H9 (cell line): ENCODE data around the gene KIF4A. TPM values are rescaled to one million over a fixed set of nuclear protein-coding genes. Genes with fewer than 3 reads are reported as not detected.

Experiments used
- DNase-seq: peaks from one replicate; pipeline ENCODE4 v3.0.0-alpha.2; 2017
- H2AFZ ChIP-seq: one replicate; pipeline ENCODE4 v1.6.1; 2013; ENCODE audit warnings: mild to moderate bottlenecking, low read length, control low read depth, moderate library complexity
- H2AK5ac ChIP-seq: 2 replicates; pipeline ENCODE4 v1.6.1; 2013; ENCODE audit warnings: low read length, control low read depth, mixed read lengths; ENCODE audit not compliant: insufficient read length
- H2BK120ac ChIP-seq: one replicate; pipeline ENCODE4 v1.6.1; 2013; ENCODE audit warnings: low read depth, mild to moderate bottlenecking, low read length, control low read depth, inconsistent platforms; ENCODE audit not compliant: poor library complexity, severe bottlenecking
- H2BK12ac ChIP-seq: 2 replicates; pipeline ENCODE4 v1.6.1; 2013; ENCODE audit warnings: low read length, control low read depth, mixed read lengths, low read depth; ENCODE audit not compliant: insufficient read length
- H2BK15ac ChIP-seq: 2 replicates; pipeline ENCODE4 v1.6.1; 2013; ENCODE audit warnings: low read depth, low read length, control low read depth
- H2BK20ac ChIP-seq: one replicate; pipeline ENCODE4 v1.6.1; 2013; ENCODE audit warnings: low read depth, mild to moderate bottlenecking, low read length, control low read depth, inconsistent platforms; ENCODE audit not compliant: poor library complexity, severe bottlenecking
- H2BK5ac ChIP-seq: 2 replicates; pipeline ENCODE4 v1.6.1; 2013; ENCODE audit warnings: low read length, control low read depth, mixed read lengths; ENCODE audit not compliant: insufficient read length
- H3K14ac ChIP-seq: 2 replicates; pipeline ENCODE4 v1.6.1; 2013; ENCODE audit warnings: low read length, control low read depth; ENCODE audit not compliant: insufficient read depth
- H3K18ac ChIP-seq: 2 replicates; pipeline ENCODE4 v1.6.1; 2013; ENCODE audit warnings: low read depth, mild to moderate bottlenecking, mixed read lengths, low read length, control low read depth; ENCODE audit not compliant: insufficient read length
- H3K23ac ChIP-seq: 2 replicates; pipeline ENCODE4 v1.6.1; 2013; ENCODE audit warnings: low read length, control low read depth, mixed read lengths, low read depth; ENCODE audit not compliant: insufficient read length
- H3K23me2 ChIP-seq: 2 replicates; pipeline ENCODE4 v1.6.1; 2013; ENCODE audit warnings: low read depth, mild to moderate bottlenecking, mixed read lengths, low read length, control low read depth; ENCODE audit not compliant: insufficient read length, poor library complexity, severe bottlenecking
- H3K27ac ChIP-seq: 2 replicates; pipeline ENCODE4 v1.5.1; 2013; ENCODE audit warnings: low read length, control low read depth, mixed read lengths, low read depth; ENCODE audit not compliant: insufficient read length
- H3K27me3 ChIP-seq: 2 replicates; pipeline ENCODE4 v1.6.1; 2013; ENCODE audit warnings: low read length, control low read depth, inconsistent platforms; ENCODE audit not compliant: insufficient read depth
- H3K4ac ChIP-seq: 2 replicates; pipeline ENCODE4 v1.6.1; 2013; ENCODE audit warnings: low read depth, mild to moderate bottlenecking, control low read depth, inconsistent platforms, low read length, moderate library complexity
- H3K4me1 ChIP-seq: 2 replicates; pipeline ENCODE4 v1.6.1; 2013; ENCODE audit warnings: low read length, control low read depth, inconsistent platforms; ENCODE audit not compliant: insufficient read depth
- H3K4me2 ChIP-seq: 2 replicates; pipeline ENCODE4 v1.6.1; 2013; ENCODE audit warnings: low read length, control low read depth, mixed read lengths; ENCODE audit not compliant: insufficient read length, insufficient read depth
- H3K56ac ChIP-seq: 2 replicates; pipeline ENCODE4 v1.6.1; 2013; ENCODE audit warnings: low read depth, mild to moderate bottlenecking, mixed read lengths, low read length, control low read depth; ENCODE audit not compliant: insufficient read length
- H3K79me1 ChIP-seq: 2 replicates; pipeline ENCODE4 v1.6.1; 2013; ENCODE audit warnings: low read depth, mild to moderate bottlenecking, moderate library complexity, low read length, control low read depth, inconsistent platforms; ENCODE audit not compliant: insufficient read depth, poor library complexity, severe bottlenecking
- H3K79me2 ChIP-seq: 2 replicates; pipeline ENCODE4 v1.6.1; 2013; ENCODE audit warnings: low read length, control low read depth, inconsistent platforms; ENCODE audit not compliant: insufficient read depth
- H3K9ac ChIP-seq: 2 replicates; pipeline ENCODE4 v1.6.1; 2013; ENCODE audit warnings: low read length, control low read depth, mixed read lengths; ENCODE audit not compliant: insufficient read length; ENCODE audit errors: extremely low read depth
- H3K9me3 ChIP-seq: one replicate; pipeline ENCODE4 v1.6.1; 2013; ENCODE audit warnings: low read depth, low read length, inconsistent platforms; ENCODE audit not compliant: control insufficient read depth
- H3T11ph ChIP-seq: one replicate; pipeline ENCODE4 v1.6.1; 2013; ENCODE audit warnings: mild to moderate bottlenecking, low read length, control low read depth, inconsistent platforms
- H4K20me1 ChIP-seq: one replicate; pipeline ENCODE4 v1.6.1; 2013; ENCODE audit not compliant: control insufficient read depth, insufficient read length, insufficient read depth
- H4K5ac ChIP-seq: 2 replicates; pipeline ENCODE4 v1.6.1; 2013; ENCODE audit warnings: low read depth, mild to moderate bottlenecking, mixed read lengths, low read length, control low read depth; ENCODE audit not compliant: insufficient read length
- H4K8ac ChIP-seq: replicated peaks from 2 replicates; pipeline ENCODE4 v1.6.1; 2013; ENCODE audit warnings: low read length, control low read depth, mixed read lengths, low read depth; ENCODE audit not compliant: insufficient read length
- H4K91ac ChIP-seq: 2 replicates; pipeline ENCODE4 v1.6.1; 2013; ENCODE audit warnings: low read depth, mild to moderate bottlenecking, moderate library complexity, mixed read lengths, low read length, control low read depth; ENCODE audit not compliant: insufficient read length
- H3K27ac Mint-ChIP-seq, 3 experiments: 2 replicates in 2 of 3; 3 replicates in 1 of 3; pipeline ENCODE4 v1.8.0; 2020 to 2021; ENCODE audit warnings: mixed read lengths in 3 of 3, mild to moderate bottlenecking in 1 of 3, moderate library complexity in 1 of 3
- H3K27me3 Mint-ChIP-seq: 2 replicates; pipeline ENCODE4 v1.8.0; 2021; ENCODE audit warnings: low read depth, mild to moderate bottlenecking, moderate library complexity, mixed read lengths
- H3K36me3 Mint-ChIP-seq, 3 experiments: 2 replicates in 2 of 3; 3 replicates in 1 of 3; pipeline ENCODE4 v1.8.0; 2020 to 2021; ENCODE audit warnings: low read depth in 3 of 3, mixed read lengths in 3 of 3; ENCODE audit not compliant: insufficient read depth in 1 of 3
- H3K4me1 Mint-ChIP-seq, 2 experiments: 2 replicates each; pipeline ENCODE4 v1.8.0; 2020; ENCODE audit warnings: mixed read lengths in 2 of 2
- H3K4me3 Mint-ChIP-seq, 2 experiments: 2 replicates in 1 of 2; 3 replicates in 1 of 2; pipeline ENCODE4 v1.8.0; 2020 to 2021; ENCODE audit warnings: mild to moderate bottlenecking in 2 of 2, mixed read lengths in 2 of 2, moderate library complexity in 1 of 2
- H3K9me3 Mint-ChIP-seq, 2 experiments: 2 replicates in 1 of 2; 3 replicates in 1 of 2; pipeline ENCODE4 v1.8.0; 2020; ENCODE audit warnings: mild to moderate bottlenecking in 2 of 2, mixed read lengths in 2 of 2, moderate library complexity in 1 of 2
- CTCF ChIP-seq: fragments of 200-600 bp; sonication (generic); conservative IDR thresholded peaks from 3 replicates; pipeline ENCODE4 v1.8.0; 2021; ENCODE audit warnings: antibody characterized with exemption, mild to moderate bottlenecking
- WGBS: extraction: QIAGEN DNeasy Blood & Tissue Kit; methylation state at CpG from one replicate; pipeline ENCODE4 v1.1.7; 2013; ENCODE audit warnings: missing lambda C conversion rate, low lambda C conversion rate, mixed read lengths; ENCODE audit not compliant: insufficient read length; ENCODE audit errors: extremely low coverage; 5-methylcytosine and 5-hydroxymethylcytosine counted together
- total RNA-seq: library from RNA; stranded (reverse); gene quantifications from 2 replicates; pipeline ENCODE4 v1.2.1, GENCODE V29; 2021

The KIF4A gene
- total RNA-seq, 1 experiment from 2014 or later = 41.8 TPM

GRCh38 chrX:70455366-70456202 lies 165.7 kb downstream of the KIF4A start:
- Mint-ChIP-seq H3K9me3 (peaks cover 68 to 69% of the 10 kb centered on the region in 2 experiments), H3K36me3 (peaks cover 18 to 37% (median 33%) of the 10 kb centered on the region in 3 experiments), H3K4me3 (peak overlapping the region; percentile 89 to 95), H3K4me1 (peaks cover 32 to 36% of the 10 kb centered on the region in 2 experiments), H3K27ac (peak overlapping the region; percentile 44 to 99 (median 94); a peak in 6 of 7 replicates), H3K27me3 (no peaks in the 10 kb centered on the region; the same call in 1 of the 2 replicates)
- Histone ChIP-seq H3K4me1 (no peaks in the 10 kb centered on the region), H3K9me3 (peaks cover 12% of the 10 kb centered on the region), H3T11ph (no peak overlapping the region), H2AFZ (no peak overlapping the region), H3K27me3 (no peaks in the 10 kb centered on the region), H3K23me2 (peaks cover 4% of the 10 kb centered on the region), H2BK12ac (no peak overlapping the region), H4K91ac (peak overlapping the region; percentile 72), H3K4ac (no peak overlapping the region; the same call in 1 of the 2 replicates), H3K18ac (peak overlapping the region; percentile 10), H2BK120ac (no peak overlapping the region), H2BK15ac (no peak overlapping the region), H2BK20ac (no peak overlapping the region), H3K79me2 (peaks cover 19% of the 10 kb centered on the region), H3K79me1 (no peaks in the 10 kb centered on the region), H3K14ac (peak overlapping the region; percentile 33; the same call in 1 of the 2 replicates), H2BK5ac (no peak overlapping the region), H3K4me2 (peak overlapping the region; percentile 76), H4K20me1 (no peaks in the 10 kb centered on the region), H4K5ac (no peak overlapping the region), H4K8ac (no peak overlapping the region), H3K9ac (peak overlapping the region; percentile 77), H3K27ac (no peak overlapping the region), H3K56ac (no peak overlapping the region), H3K23ac (no peak overlapping the region), H2AK5ac (no peak overlapping the region)
- no CpG with 5 or more reads among the region's 32 CpGs for WGBS
- no peak for DNase-seq
- TF ChIP-seq CTCF = no peak
